ENCODE results near the gene DUSP28. TPM values are rescaled to one million over a fixed set of nuclear protein-coding genes. Genes with fewer than 3 reads are reported as not detected.

DUSP28 gene
- total and polyA plus RNA-seq, 2 of the 13 experiments (the other 11 are each of a cell fraction or from before 2014, with no cell fraction given) = 5.2 to 8.6 TPM

GRCh38 chr2:240605867-240606743 is 45.9 kb downstream of the DUSP28 start (continued):
- TF ChIP-seq CSRNP2 (CRISPR knock-in tag; conservative IDR thresholded peaks at IDR 0.05; ENCODE audit: low read depth) = no peak
- TF ChIP-seq, protein P1, sequence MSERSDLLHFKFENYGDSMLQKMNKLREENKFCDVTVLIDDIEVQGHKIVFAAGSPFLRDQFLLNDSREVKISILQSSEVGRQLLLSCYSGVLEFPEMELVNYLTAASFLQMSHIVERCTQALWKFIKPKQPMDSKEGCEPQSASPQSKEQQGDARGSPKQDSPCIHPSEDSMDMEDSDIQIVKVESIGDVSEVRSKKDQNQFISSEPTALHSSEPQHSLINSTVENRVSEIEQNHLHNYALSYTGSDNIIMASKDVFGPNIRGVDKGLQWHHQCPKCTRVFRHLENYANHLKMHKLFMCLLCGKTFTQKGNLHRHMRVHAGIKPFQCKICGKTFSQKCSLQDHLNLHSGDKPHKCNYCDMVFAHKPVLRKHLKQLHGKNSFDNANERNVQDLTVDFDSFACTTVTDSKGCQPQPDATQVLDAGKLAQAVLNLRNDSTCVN (CRISPR knock-in tag; IDR thresholded peaks at IDR 0.05; ENCODE audit: borderline replicate concordance) = 0 out of 2 replicates have a peak, but pooled peaks have one; percentile 22
- peak; percentile 85 for TF ChIP-seq ZNF263 (CRISPR knock-in tag; IDR thresholded peaks at IDR 0.05)
- TF ChIP-seq ZFP1 (CRISPR knock-in tag; IDR thresholded peaks at IDR 0.05) = no peak
- TF ChIP-seq, protein P2, sequence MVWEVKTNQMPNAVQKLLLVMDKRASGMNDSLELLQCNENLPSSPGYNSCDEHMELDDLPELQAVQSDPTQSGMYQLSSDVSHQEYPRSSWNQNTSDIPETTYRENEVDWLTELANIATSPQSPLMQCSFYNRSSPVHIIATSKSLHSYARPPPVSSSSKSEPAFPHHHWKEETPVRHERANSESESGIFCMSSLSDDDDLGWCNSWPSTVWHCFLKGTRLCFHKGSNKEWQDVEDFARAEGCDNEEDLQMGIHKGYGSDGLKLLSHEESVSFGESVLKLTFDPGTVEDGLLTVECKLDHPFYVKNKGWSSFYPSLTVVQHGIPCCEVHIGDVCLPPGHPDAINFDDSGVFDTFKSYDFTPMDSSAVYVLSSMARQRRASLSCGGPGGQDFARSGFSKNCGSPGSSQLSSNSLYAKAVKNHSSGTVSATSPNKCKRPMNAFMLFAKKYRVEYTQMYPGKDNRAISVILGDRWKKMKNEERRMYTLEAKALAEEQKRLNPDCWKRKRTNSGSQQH (CRISPR knock-in tag; IDR thresholded peaks at IDR 0.05; ENCODE audit: low read depth) = no peak
- TF ChIP-seq, protein P3, sequence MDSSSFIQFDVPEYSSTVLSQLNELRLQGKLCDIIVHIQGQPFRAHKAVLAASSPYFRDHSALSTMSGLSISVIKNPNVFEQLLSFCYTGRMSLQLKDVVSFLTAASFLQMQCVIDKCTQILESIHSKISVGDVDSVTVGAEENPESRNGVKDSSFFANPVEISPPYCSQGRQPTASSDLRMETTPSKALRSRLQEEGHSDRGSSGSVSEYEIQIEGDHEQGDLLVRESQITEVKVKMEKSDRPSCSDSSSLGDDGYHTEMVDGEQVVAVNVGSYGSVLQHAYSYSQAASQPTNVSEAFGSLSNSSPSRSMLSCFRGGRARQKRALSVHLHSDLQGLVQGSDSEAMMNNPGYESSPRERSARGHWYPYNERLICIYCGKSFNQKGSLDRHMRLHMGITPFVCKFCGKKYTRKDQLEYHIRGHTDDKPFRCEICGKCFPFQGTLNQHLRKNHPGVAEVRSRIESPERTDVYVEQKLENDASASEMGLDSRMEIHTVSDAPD (CRISPR knock-in tag; IDR thresholded peaks at IDR 0.05) = 0 out of 2 replicates have a peak, but pooled peaks have one; percentile 30
- peak; percentile 15 for TF ChIP-seq ZFY (CRISPR knock-in tag; IDR thresholded peaks at IDR 0.05)
- no peak for TF ChIP-seq FOSL1 (CRISPR knock-in tag; IDR thresholded peaks at IDR 0.05; ENCODE audit: borderline replicate concordance)
